ENCODE data around the gene STRIP2. TPM values are rescaled to one million over a fixed set of nuclear protein-coding genes. Genes with fewer than 3 reads are reported as not detected.

The STRIP2 gene
- total and polyA plus RNA-seq, 9 of the 15 experiments (the other 6 are each of a cell fraction or from before 2014, with no cell fraction given) = 10.1 to 81.8 (median 42.3) TPM

GRCh38 chr7:129434675-129435318 lies 565 bp downstream of the STRIP2 start (continued):
- no peak for TF ChIP-seq ZNF318 (IDR thresholded peaks at IDR 0.05; ENCODE audit: borderline replicate concordance in 1 of 2, low read depth in 1 of 2)
- peak; percentile 44; the same call in 1 of the 2 replicates for TF ChIP-seq ARID1B (IDR thresholded peaks at IDR 0.05)
- no peak for TF ChIP-seq REST (IDR thresholded peaks at IDR 0.05; ENCODE audit: borderline replicate concordance)
- 0 out of 2 replicates have a peak, but pooled peaks have one; percentile 7 for TF ChIP-seq REST (CRISPR knock-in tag; IDR thresholded peaks at IDR 0.05; ENCODE audit: low read depth)
- TF ChIP-seq CREM (IDR thresholded peaks at IDR 0.05; ENCODE audit: low read depth) = no peak
- no peak for TF ChIP-seq MYNN (IDR thresholded peaks at IDR 0.05)
- TF ChIP-seq MYNN (CRISPR knock-in tag; IDR thresholded peaks at IDR 0.05) = no peak
- TF ChIP-seq FOXP1 (CRISPR knock-in tag; IDR thresholded peaks at IDR 0.05) = peak; percentile 85

All from K562 (cell line).